Dermis blood vessel endothelial cell (primary cell): ENCODE data around the gene MARCHF7. TPM values are rescaled to one million over a fixed set of nuclear protein-coding genes. Genes with fewer than 3 reads are reported as not detected.

Experiments
- DNase-seq: peaks from one replicate; pipeline ENCODE4 v3.0.0; 2010
- total RNA-seq: library from RNA; depleted of rRNA; stranded (reverse); fragments of >200 nt; gene quantifications from 2 replicates; pipeline ENCODE4 v1.2.3, GENCODE V29; 2014

Gene MARCHF7
- total RNA-seq, 1 donor from 2014 or later = 174 TPM

GRCh38 chr2:159762075-159762474 is 49.8 kb downstream of the MARCHF7 start:
- DNase-seq = no peak

Other genes with a start within 250 kb of the MARCHF7 start
- 132 and 133 TPM in 2 replicates for gene BAZ2B, start 96.0 kb upstream of the MARCHF7 start, total RNA-seq
- 13.4 and 19.2 TPM in 2 replicates for gene CD302, start 85.7 kb downstream of the MARCHF7 start, total RNA-seq
- gene LY75, start 192.2 kb downstream of the MARCHF7 start, total RNA-seq = 34.2 and 55.7 TPM in 2 replicates